Activated CD8-positive, alpha-beta memory T cell treated with anti-CD3 and anti-CD28 coated beads, Interleukin-2, amount 50 U/mL, for 1 hour (primary cell): ENCODE data around the gene ARHGEF39.

Source experiments
- DNase-seq: peaks from one replicate; pipeline ENCODE4 v3.0.0-alpha.2; 2020; ENCODE audit errors: extremely low read depth

The ARHGEF39 gene

DNA sequence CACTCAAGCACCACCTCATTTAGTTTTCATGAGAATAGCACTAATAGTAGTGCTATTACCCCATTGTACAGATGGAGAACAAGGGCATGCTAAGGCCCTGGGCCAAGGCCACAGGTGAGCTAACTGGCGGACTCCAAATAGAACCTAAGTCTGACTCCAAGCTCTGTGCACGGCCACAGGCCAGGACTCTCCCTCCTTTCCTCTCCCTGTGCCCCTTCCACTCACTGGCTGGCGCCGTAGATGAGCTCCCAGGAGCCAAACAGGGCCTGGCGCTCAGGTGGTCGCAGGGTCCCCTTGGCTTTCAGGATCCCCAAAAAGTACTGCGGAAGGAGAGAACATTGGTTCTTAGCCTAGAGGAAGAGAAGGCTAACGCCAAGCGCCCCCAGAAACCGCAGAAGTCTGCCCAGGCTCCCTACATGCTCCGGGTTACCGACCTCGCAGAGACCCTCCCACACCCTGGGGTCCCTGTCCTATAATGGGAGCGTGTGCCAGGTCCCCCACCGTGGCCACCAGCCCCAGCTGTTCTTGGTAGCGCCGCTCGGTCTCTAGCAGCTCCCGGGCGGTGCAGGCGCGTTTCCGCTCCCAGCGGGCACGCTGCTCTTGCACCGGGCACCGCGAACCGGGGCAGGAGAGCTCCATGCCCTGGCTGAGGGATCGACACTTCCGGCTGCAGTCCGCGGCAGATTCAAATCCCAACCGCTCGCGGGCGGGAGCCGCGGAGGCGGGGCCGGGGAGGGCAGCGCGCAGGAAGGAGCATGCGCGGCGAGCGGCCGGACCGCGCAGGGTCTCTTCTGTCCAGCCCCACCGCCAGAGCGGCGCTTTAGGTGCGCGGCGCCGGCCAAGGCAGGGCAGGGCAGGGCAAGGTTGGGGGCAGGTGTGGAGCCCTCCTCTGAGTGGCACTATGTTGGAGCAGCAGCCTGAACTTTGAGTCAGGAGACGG is at the start of gene ARHGEF39:
TSS of gene ARHGEF39 (minus strand) at position 665 of the 940 bp plus-strand sequence. CDS start at position 639, 26 bp downstream.
- DNase-seq: no peak

DNA sequence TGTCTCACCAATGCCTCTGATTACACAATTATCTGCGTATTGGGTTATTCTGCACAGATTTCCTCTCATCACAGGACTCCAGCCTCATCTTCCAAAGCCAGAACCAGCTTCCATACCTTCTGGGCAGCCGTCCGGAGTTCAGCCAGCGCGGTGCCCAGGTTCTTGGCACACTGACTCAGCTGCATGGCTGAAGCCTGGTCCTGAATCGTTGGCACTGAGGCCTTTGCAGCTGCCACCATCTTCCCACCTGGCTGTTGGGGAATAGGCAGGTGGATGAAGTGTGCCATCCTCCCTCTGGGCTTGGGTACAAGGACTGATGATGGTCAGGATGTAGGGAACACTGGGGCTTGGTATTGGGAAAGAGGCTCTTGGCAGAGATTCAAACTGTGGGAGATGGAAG is 49.1 kb upstream of the ARHGEF39 start:
- no peak for DNase-seq

- DNase-seq: no peak
Observed at GRCh38 chr9:35713578-35713977, 48.6 kb upstream of the ARHGEF39 start.

DNA sequence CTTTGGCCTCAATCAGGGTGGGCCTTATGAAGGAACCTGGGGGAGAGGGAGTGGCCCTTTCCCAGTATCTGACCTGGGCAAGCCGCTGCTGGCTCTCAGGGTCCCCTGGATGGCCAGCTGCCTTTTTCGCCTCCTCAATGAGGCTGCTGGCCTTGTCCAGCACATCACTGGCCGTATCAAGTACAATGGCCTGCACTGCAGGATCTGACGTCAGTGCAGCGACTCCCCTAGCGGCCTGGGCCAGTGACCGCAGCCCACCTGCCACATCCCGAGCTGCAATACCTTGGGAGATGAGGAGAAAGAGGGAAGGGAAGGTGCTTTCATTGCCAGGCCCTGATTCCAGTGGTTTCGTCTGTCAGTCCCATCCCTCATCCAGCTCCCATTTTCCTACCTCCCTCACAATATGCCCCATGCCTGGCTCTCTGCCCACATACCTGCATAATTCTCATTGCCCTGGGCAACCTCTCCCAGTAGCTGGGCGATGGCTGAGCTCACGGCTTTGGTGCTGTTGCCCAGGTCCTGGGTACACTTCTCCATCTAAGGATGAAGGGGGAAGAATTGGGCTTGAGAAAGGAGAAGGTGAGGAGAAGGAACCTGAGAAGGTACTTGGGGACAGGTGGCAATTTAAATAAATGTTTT is 47.9 kb upstream of the ARHGEF39 start:
- DNase-seq: no peak

- no peak for DNase-seq
Observed at GRCh38 chr9:35711501-35712428, 46.8 kb upstream of the ARHGEF39 start.

GRCh38 chr9:35710818-35711500 is 46.0 kb upstream of the ARHGEF39 start:
- no peak for DNase-seq

GRCh38 chr9:35708146-35708545 is 43.2 kb upstream of the ARHGEF39 start:
- no peak for DNase-seq

- DNase-seq: no peak
Observed at GRCh38 chr9:35706951-35707350, 42.0 kb upstream of the ARHGEF39 start.

GRCh38 chr9:35705836-35706430 is 40.9 kb upstream of the ARHGEF39 start:
- DNase-seq: no peak

DNA sequence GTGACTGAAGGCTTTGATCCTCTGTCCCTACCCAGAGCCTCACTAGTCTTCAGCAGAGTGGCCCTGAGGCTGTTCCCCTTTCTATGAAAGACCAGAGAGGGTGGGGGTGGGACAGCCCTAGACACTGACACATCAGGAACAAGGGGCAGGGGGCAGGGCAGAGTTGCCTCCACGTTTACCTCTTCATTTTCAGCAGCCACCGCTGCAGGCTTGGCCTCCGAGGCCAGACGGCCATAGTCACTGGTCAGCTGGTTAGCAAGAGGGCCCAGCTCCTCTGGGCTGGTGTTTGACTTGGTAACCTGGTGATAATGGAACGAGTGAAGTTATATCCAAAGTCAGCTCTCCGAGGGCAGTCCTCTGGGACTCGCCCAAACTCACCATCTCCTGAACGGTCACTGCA is 40.4 kb upstream of the ARHGEF39 start:
- no peak for DNase-seq

- no peak for DNase-seq
Observed at GRCh38 chr9:35703906-35704672, 39.1 kb upstream of the ARHGEF39 start.

GRCh38 chr9:35702696-35703095 is 37.7 kb upstream of the ARHGEF39 start:
- no peak for DNase-seq

DNA sequence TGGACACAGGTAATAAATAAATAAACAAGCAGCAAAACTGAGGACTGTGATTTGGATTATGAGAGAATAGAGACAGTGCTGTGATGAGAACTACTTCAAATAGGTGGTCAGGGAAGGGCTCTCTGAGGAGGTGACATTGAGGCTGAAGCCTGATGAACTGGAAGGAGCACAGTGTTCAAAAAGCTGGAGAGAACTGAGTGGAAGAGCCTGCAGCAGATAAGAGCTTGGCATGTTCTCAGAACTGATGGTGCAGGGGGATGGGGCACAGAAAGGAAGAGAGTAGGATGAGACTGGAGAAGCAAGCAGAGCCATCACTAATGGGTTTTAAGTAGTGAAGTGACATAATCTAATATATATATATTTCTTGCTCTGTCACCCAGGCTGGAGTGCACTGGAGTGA is 35.9 kb upstream of the ARHGEF39 start:
- no peak for DNase-seq

GRCh38 chr9:35700031-35700430 is 35.0 kb upstream of the ARHGEF39 start:
- no peak for DNase-seq

GRCh38 chr9:35698231-35698630 is 33.2 kb upstream of the ARHGEF39 start:
- DNase-seq: no peak

DNA sequence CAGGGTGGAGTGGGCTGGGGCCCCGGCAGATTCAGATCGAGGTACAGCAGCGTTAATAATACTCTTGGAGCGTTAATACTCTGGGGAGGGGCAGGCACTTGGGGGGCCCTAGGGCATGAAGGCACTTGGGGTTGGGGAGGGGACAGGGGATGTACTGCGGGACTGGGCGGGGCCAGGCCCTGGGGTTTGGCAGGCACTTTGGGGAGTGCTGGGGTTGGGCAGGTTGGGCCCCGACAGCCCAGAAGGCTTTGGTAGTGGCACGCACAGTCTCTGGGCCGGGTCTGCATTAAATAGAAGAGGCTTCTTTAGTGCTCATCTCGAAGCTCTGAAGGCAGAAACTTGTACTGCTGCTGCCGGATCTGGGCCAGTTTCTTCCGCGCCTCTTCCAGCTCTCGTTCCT is 32.5 kb upstream of the ARHGEF39 start:
- no peak for DNase-seq

GRCh38 chr9:35696520-35697215 is 31.7 kb upstream of the ARHGEF39 start:
- DNase-seq: peak; percentile 12

DNA sequence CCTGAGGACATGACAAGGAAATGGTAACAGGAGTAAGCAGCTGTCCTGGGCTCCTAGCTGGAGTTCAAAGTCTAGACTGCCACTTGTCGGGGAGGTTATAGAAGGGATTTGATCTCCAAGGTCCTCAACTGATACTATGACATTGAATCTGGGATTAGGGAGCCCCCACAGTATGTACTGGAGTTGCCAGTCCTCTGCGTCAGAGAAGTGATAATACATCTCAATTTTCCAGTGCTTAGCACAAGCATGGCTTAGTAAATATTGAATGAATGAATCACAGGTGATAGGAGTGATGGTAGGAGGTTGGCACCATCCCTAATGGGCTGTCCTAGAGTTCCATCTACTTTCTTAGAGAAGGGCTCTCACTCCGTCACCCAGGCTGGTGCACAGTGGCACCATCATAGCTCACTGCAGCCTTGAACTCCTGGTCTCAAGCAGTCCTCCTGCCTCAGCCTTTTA is 31.0 kb upstream of the ARHGEF39 start:
- DNase-seq: no peak

GRCh38 chr9:35691757-35692301 is 26.8 kb upstream of the ARHGEF39 start:
- DNase-seq: no peak
